ENCODE measurements around the gene ARHGEF12. TPM values are rescaled to one million over a fixed set of nuclear protein-coding genes. Genes with fewer than 3 reads are reported as not detected.

ARHGEF12 gene
- total RNA-seq, 3 donors from 2014 or later, result 15.7 to 19.9 (median 18.7) TPM

- no peak for ATAC-seq
- no peak overlapping the region for H3K4me3 Mint-ChIP-seq
- H3K9me3 Mint-ChIP-seq, result peaks cover 5% of the 10 kb centered on the region
- peaks cover 20% of the 10 kb centered on the region for H3K27me3 Mint-ChIP-seq (ENCODE audit: low read depth)
- no peaks in the 10 kb centered on the region for H3K36me3 Mint-ChIP-seq (ENCODE audit: insufficient read depth)
- DNase-seq, result no peak
- no peaks in the 10 kb centered on the region for H3K4me1 Mint-ChIP-seq (ENCODE audit: low read depth)
Measured at GRCh38 chr11:120392314-120392713, 56.1 kb downstream of the ARHGEF12 start.

- H3K9me3 Mint-ChIP-seq, result peaks cover 5% of the 10 kb centered on the region
- H3K27me3 Mint-ChIP-seq (ENCODE audit: low read depth), result peaks cover 20% of the 10 kb centered on the region
- ATAC-seq, result no peak
- no peaks in the 10 kb centered on the region for H3K4me1 Mint-ChIP-seq (ENCODE audit: low read depth)
- DNase-seq, result no peak
- H3K4me3 Mint-ChIP-seq, result no peak overlapping the region
- no peaks in the 10 kb centered on the region for H3K36me3 Mint-ChIP-seq (ENCODE audit: insufficient read depth)
Measured at GRCh38 chr11:120392793-120393192, 56.6 kb downstream of the ARHGEF12 start.

- no peaks in the 10 kb centered on the region for H3K36me3 Mint-ChIP-seq (ENCODE audit: insufficient read depth)
- peaks cover 18% of the 10 kb centered on the region for H3K27me3 Mint-ChIP-seq (ENCODE audit: low read depth)
Measured at GRCh38 chr11:120394119-120394518, 57.9 kb downstream of the ARHGEF12 start.

GRCh38 chr11:120395778-120396177 is 59.6 kb downstream of the ARHGEF12 start:
- Mint-ChIP-seq H3K36me3 (ENCODE audit: insufficient read depth) (no peaks in the 10 kb centered on the region), H3K9me3 (peaks cover 5% of the 10 kb centered on the region), H3K4me3 (no peak overlapping the region), H3K4me1 (ENCODE audit: low read depth) (no peaks in the 10 kb centered on the region), H3K27me3 (ENCODE audit: low read depth) (peaks cover 13% of the 10 kb centered on the region)
- ATAC-seq, result no peak
- no peak for DNase-seq

More at GRCh38 chr11:120394119-120394518, 57.9 kb downstream of the ARHGEF12 start:
- Mint-ChIP-seq H3K4me1 (ENCODE audit: low read depth) (no peaks in the 10 kb centered on the region), H3K9me3 (peaks cover 5% of the 10 kb centered on the region), H3K4me3 (no peak overlapping the region)
- DNase-seq (no peak), ATAC-seq (no peak)

GRCh38 chr11:120398132-120398531 is 61.9 kb downstream of the ARHGEF12 start:
- no peak for DNase-seq
- Mint-ChIP-seq H3K9me3 (peaks cover 5% of the 10 kb centered on the region), H3K4me3 (no peak overlapping the region), H3K4me1 (ENCODE audit: low read depth) (no peaks in the 10 kb centered on the region), H3K36me3 (ENCODE audit: insufficient read depth) (no peaks in the 10 kb centered on the region), H3K27me3 (ENCODE audit: low read depth) (peaks cover 15% of the 10 kb centered on the region)
- ATAC-seq, result no peak

- Mint-ChIP-seq H3K36me3 (ENCODE audit: insufficient read depth) (no peaks in the 10 kb centered on the region), H3K9me3 (peaks cover 5% of the 10 kb centered on the region)
Measured at GRCh38 chr11:120399307-120399706, 63.1 kb downstream of the ARHGEF12 start.

GRCh38 chr11:120400564-120401364 is 64.6 kb downstream of the ARHGEF12 start:
- DNase-seq, result no peak
- Mint-ChIP-seq H3K9me3 (no peaks in the 10 kb centered on the region), H3K27me3 (ENCODE audit: low read depth) (peaks cover 12% of the 10 kb centered on the region), H3K4me1 (ENCODE audit: low read depth) (no peaks in the 10 kb centered on the region), H3K4me3 (no peak overlapping the region), H3K36me3 (ENCODE audit: insufficient read depth) (no peaks in the 10 kb centered on the region)
- no peak for ATAC-seq

More at GRCh38 chr11:120399307-120399706, 63.1 kb downstream of the ARHGEF12 start:
- Mint-ChIP-seq H3K27me3 (ENCODE audit: low read depth) (peaks cover 13% of the 10 kb centered on the region), H3K4me1 (ENCODE audit: low read depth) (no peaks in the 10 kb centered on the region), H3K4me3 (no peak overlapping the region)
- DNase-seq (no peak), ATAC-seq (no peak)

GRCh38 chr11:120401506-120401905 is 65.3 kb downstream of the ARHGEF12 start:
- DNase-seq, result no peak
- H3K27me3 Mint-ChIP-seq (ENCODE audit: low read depth), result peaks cover 8% of the 10 kb centered on the region
- H3K9me3 Mint-ChIP-seq, result no peaks in the 10 kb centered on the region
- no peaks in the 10 kb centered on the region for H3K36me3 Mint-ChIP-seq (ENCODE audit: insufficient read depth)
- H3K4me1 Mint-ChIP-seq (ENCODE audit: low read depth), result no peaks in the 10 kb centered on the region
- no peak for ATAC-seq
- no peak overlapping the region for H3K4me3 Mint-ChIP-seq

- ATAC-seq (no peak), DNase-seq (no peak)
- Mint-ChIP-seq H3K27me3 (ENCODE audit: low read depth) (peaks cover 8% of the 10 kb centered on the region), H3K9me3 (no peaks in the 10 kb centered on the region), H3K36me3 (ENCODE audit: insufficient read depth) (no peaks in the 10 kb centered on the region), H3K4me1 (ENCODE audit: low read depth) (no peaks in the 10 kb centered on the region), H3K4me3 (no peak overlapping the region)
Measured at GRCh38 chr11:120403966-120404365, 67.8 kb downstream of the ARHGEF12 start.

GRCh38 chr11:120404495-120404894 is 68.3 kb downstream of the ARHGEF12 start:
- ATAC-seq, result no peak
- Mint-ChIP-seq H3K4me1 (ENCODE audit: low read depth) (no peaks in the 10 kb centered on the region), H3K36me3 (ENCODE audit: insufficient read depth) (no peaks in the 10 kb centered on the region), H3K4me3 (no peak overlapping the region), H3K27me3 (ENCODE audit: low read depth) (peaks cover 5% of the 10 kb centered on the region), H3K9me3 (no peaks in the 10 kb centered on the region)
- DNase-seq, result no peak

- ATAC-seq, result no peak
- Mint-ChIP-seq H3K27me3 (ENCODE audit: low read depth) (no peaks in the 10 kb centered on the region), H3K9me3 (no peaks in the 10 kb centered on the region), H3K4me1 (ENCODE audit: low read depth) (no peaks in the 10 kb centered on the region), H3K4me3 (no peak overlapping the region), H3K36me3 (ENCODE audit: insufficient read depth) (no peaks in the 10 kb centered on the region)
- DNase-seq, result no peak
Measured at GRCh38 chr11:120409655-120410054, 73.4 kb downstream of the ARHGEF12 start.

GRCh38 chr11:120410622-120411380 is 74.6 kb downstream of the ARHGEF12 start:
- no peaks in the 10 kb centered on the region for H3K9me3 Mint-ChIP-seq
- H3K4me1 Mint-ChIP-seq (ENCODE audit: low read depth), result no peaks in the 10 kb centered on the region
- H3K4me3 Mint-ChIP-seq, result no peak overlapping the region
- no peak for ATAC-seq
- H3K36me3 Mint-ChIP-seq (ENCODE audit: insufficient read depth), result no peaks in the 10 kb centered on the region
- no peaks in the 10 kb centered on the region for H3K27me3 Mint-ChIP-seq (ENCODE audit: low read depth)
- DNase-seq, result no peak

GRCh38 chr11:120413480-120413879 is 77.3 kb downstream of the ARHGEF12 start:
- Mint-ChIP-seq H3K27me3 (ENCODE audit: low read depth) (no peaks in the 10 kb centered on the region), H3K9me3 (no peaks in the 10 kb centered on the region), H3K4me1 (ENCODE audit: low read depth) (no peaks in the 10 kb centered on the region), H3K4me3 (no peak overlapping the region), H3K36me3 (ENCODE audit: insufficient read depth) (no peaks in the 10 kb centered on the region)
- DNase-seq, result no peak
- no peak for ATAC-seq

GRCh38 chr11:120420572-120420971 is 84.4 kb downstream of the ARHGEF12 start:
- Mint-ChIP-seq H3K36me3 (ENCODE audit: insufficient read depth) (peaks cover 4% of the 10 kb centered on the region), H3K27me3 (ENCODE audit: low read depth) (no peaks in the 10 kb centered on the region), H3K9me3 (no peaks in the 10 kb centered on the region), H3K4me1 (ENCODE audit: low read depth) (peaks cover 10% of the 10 kb centered on the region), H3K4me3 (no peak overlapping the region)
- no peak for ATAC-seq
- DNase-seq, result no peak
